Stimulated activated naive CD8-positive, alpha-beta T cell treated with anti-CD3 and anti-CD28 coated beads, Interleukin-15, amount 100 ng/mL, for 72 hours (primary cell): ENCODE data around the gene SNCG.
"Not testable (repeated sequence)": the region's sequence is repeated elsewhere in the genome, so short reads cannot be mapped to it uniquely, and the experiment has no call there.

Experiments used
- ATAC-seq: fragments of 150-1000 bp; cut with Tn5 transposase; 2 replicates; pipeline ENCODE4 v1.10.0; 2021; ENCODE audit warnings: mild to moderate bottlenecking, moderate library complexity
- DNase-seq, 2 donors: peaks; one replicate each; pipeline ENCODE4 v3.0.0; 2021 to 2022
- H3K27ac Mint-ChIP-seq, 2 donors: one replicate each; pipeline ENCODE4 v1.8.0; 2022; ENCODE audit warnings: mild to moderate bottlenecking in 2 of 2, mixed read lengths in 2 of 2, moderate library complexity in 2 of 2
- H3K27me3 Mint-ChIP-seq: one replicate; pipeline ENCODE4 v1.8.0; 2022; ENCODE audit warnings: mixed read lengths
- H3K4me1 Mint-ChIP-seq: one replicate; pipeline ENCODE4 v1.8.0; 2022; ENCODE audit warnings: mild to moderate bottlenecking, mixed read lengths
- H3K4me3 Mint-ChIP-seq, 2 donors: one replicate each; pipeline ENCODE4 v1.8.0; 2022; ENCODE audit warnings: mild to moderate bottlenecking in 2 of 2, mixed read lengths in 2 of 2, moderate library complexity in 1 of 2
- H3K9me3 Mint-ChIP-seq, 2 donors: one replicate each; pipeline ENCODE4 v1.8.0; 2022; ENCODE audit warnings: mixed read lengths in 2 of 2

Gene SNCG

DNA sequence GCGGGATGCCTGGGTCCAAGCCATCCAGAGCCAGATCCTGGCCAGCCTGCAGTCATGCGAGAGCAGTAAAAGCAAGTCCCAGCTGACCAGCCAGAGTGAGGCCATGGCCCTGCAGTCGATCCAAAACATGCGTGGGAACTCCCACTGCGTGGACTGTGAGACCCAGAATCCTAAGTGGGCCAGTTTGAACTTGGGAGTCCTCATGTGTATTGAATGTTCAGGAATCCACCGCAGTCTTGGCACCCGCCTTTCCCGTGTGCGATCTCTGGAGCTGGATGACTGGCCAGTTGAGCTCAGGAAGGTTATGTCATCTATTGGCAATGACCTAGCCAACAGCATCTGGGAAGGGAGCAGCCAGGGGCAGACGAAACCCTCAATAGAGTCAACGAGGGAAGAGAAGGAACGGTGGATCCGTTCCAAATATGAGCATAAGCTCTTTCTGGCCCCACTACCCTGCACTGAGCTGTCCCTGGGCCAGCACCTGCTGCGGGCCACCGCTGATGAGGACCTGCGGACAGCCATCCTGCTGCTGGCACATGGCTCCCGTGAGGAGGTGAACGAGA, 50.8 kb downstream of the SNCG start:
- not testable (repeated sequence) for ATAC-seq, H3K9me3 Mint-ChIP-seq, H3K4me3 Mint-ChIP-seq, H3K27me3 Mint-ChIP-seq, DNase-seq, H3K27ac Mint-ChIP-seq, H3K4me1 Mint-ChIP-seq
